Loucy (cell line): ENCODE measurements around the gene CCM2.

Experiments used
- H2AFZ ChIP-seq: fragments of 200-600 bp; sonication (generic); 2 replicates; pipeline ENCODE4 v1.6.0; 2016; ENCODE audit warnings: antibody characterized with exemption, mild to moderate bottlenecking, low read length, moderate library complexity
- H3F3A ChIP-seq: fragments of 200-600 bp; 2 replicates; pipeline ENCODE4 v1.6.0; 2016; ENCODE audit warnings: antibody characterized with exemption, low read depth, mild to moderate bottlenecking
- H3K27me3 ChIP-seq: fragments of 200-600 bp; sonication (generic); 2 replicates; pipeline ENCODE4 v1.6.1; 2014; ENCODE audit warnings: low read length, mild to moderate bottlenecking; ENCODE audit not compliant: insufficient read depth, poor library complexity, severe bottlenecking
- H3K36me3 ChIP-seq: fragments of 200-600 bp; sonication (generic); 2 replicates; pipeline ENCODE4 v1.6.1; 2016; ENCODE audit warnings: low read length; ENCODE audit not compliant: insufficient read depth
- H3K4me1 ChIP-seq: fragments of 200-600 bp; sonication (generic); 2 replicates; pipeline ENCODE4 v1.5.1; 2014; ENCODE audit warnings: low read length, mild to moderate bottlenecking; ENCODE audit not compliant: insufficient read depth, poor library complexity, severe bottlenecking
- H3K4me2 ChIP-seq: fragments of 200-600 bp; sonication (generic); 2 replicates; pipeline ENCODE4 v1.6.0; 2014; ENCODE audit warnings: antibody characterized with exemption, low read length, low read depth, mild to moderate bottlenecking; ENCODE audit not compliant: poor library complexity, severe bottlenecking
- H3K4me3 ChIP-seq: fragments of 200-600 bp; sonication (generic); 2 replicates; pipeline ENCODE4 v1.5.1; 2014; ENCODE audit warnings: low read length, mild to moderate bottlenecking, mixed read lengths; ENCODE audit not compliant: poor library complexity, severe bottlenecking
- H3K79me2 ChIP-seq: fragments of 200-600 bp; sonication (generic); 2 replicates; pipeline ENCODE4 v1.6.1; 2014; ENCODE audit warnings: low read length; ENCODE audit not compliant: insufficient read depth
- H3K9ac ChIP-seq: fragments of 200-600 bp; sonication (generic); 2 replicates; pipeline ENCODE4 v1.6.0; 2014; ENCODE audit warnings: mild to moderate bottlenecking, low read depth, low read length, moderate library complexity; ENCODE audit not compliant: poor library complexity, severe bottlenecking
- H3K9me2 ChIP-seq: fragments of 200-600 bp; sonication (generic); replicated peaks from 2 replicates; pipeline ENCODE4 v1.6.1; 2016; ENCODE audit warnings: low read depth, low read length, mixed read lengths
- H3K9me3 ChIP-seq: fragments of 200-600 bp; sonication (generic); 2 replicates; pipeline ENCODE4 v1.6.1; 2014; ENCODE audit warnings: mild to moderate bottlenecking, antibody characterized with exemption, low read length, low read depth; ENCODE audit not compliant: insufficient read depth
- H4K20me1 ChIP-seq: fragments of 200-600 bp; sonication (generic); 2 replicates; pipeline ENCODE4 v1.6.0; 2014; ENCODE audit warnings: antibody characterized with exemption, low read length, mild to moderate bottlenecking; ENCODE audit not compliant: insufficient read depth, poor library complexity, severe bottlenecking
- CTCF ChIP-seq: fragments of 200-600 bp; sonication (generic); conservative IDR thresholded peaks from 2 replicates; pipeline ENCODE4 v1.5.1; 2014; ENCODE audit warnings: mild to moderate bottlenecking, antibody characterized with exemption, low read length
- EZH2phosphoT487 ChIP-seq: fragments of 200-600 bp; IDR thresholded peaks from 2 replicates; pipeline ENCODE4 v1.6.1; 2018; ENCODE audit warnings: antibody characterized with exemption, mild to moderate bottlenecking, moderate library complexity, borderline replicate concordance

The CCM2 gene

DNA sequence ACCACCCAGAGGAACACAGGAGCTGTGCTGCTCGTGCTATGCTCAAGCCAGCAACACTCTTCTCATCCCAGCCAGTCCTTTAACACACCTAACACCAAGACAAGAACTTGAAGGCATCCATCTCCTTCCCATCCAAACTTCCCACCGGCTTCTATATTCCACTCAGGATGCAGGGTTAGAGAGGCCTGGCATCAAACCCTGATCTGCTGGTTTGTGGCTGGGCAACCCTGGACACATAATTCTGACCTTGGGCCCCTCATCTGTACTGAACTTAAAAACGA lies 15.6 kb upstream of the CCM2 start:
- no peaks in the 10 kb centered on the region for H3K9me2 ChIP-seq
- H3K9ac ChIP-seq = peak overlapping the region; percentile 93
- peaks cover 40% of the 10 kb centered on the region for H4K20me1 ChIP-seq
- H3K9me3 ChIP-seq = no peaks in the 10 kb centered on the region
- peaks cover 24% of the 10 kb centered on the region; the same call in 1 of the 2 replicates for H3F3A ChIP-seq
- H3K27me3 ChIP-seq = peaks cover 11% of the 10 kb centered on the region
- H3K79me2 ChIP-seq = peaks cover 92% of the 10 kb centered on the region
- H3K4me3 ChIP-seq = peak overlapping the region; percentile 89
- peaks cover 62% of the 10 kb centered on the region for H3K4me1 ChIP-seq
- no peak overlapping the region for H2AFZ ChIP-seq
- H3K4me2 ChIP-seq = peak overlapping the region; percentile 97
- H3K36me3 ChIP-seq = peaks cover 37% of the 10 kb centered on the region
- TF ChIP-seq EZH2phosphoT487 (no peak), CTCF (no peak)

- Histone ChIP-seq H4K20me1 (peaks cover 40% of the 10 kb centered on the region), H3K9me2 (no peaks in the 10 kb centered on the region), H2AFZ (no peak overlapping the region), H3K79me2 (peaks cover 90% of the 10 kb centered on the region), H3F3A (peaks cover 17% of the 10 kb centered on the region; the same call in 1 of the 2 replicates), H3K4me2 (peak overlapping the region; percentile 97), H3K9ac (peak overlapping the region; percentile 93), H3K9me3 (no peaks in the 10 kb centered on the region), H3K4me3 (peak overlapping the region; percentile 89), H3K4me1 (peaks cover 58% of the 10 kb centered on the region), H3K27me3 (peaks cover 11% of the 10 kb centered on the region), H3K36me3 (peaks cover 37% of the 10 kb centered on the region)
- no peak for TF ChIP-seq CTCF
- TF ChIP-seq EZH2phosphoT487 = no peak
Observed at GRCh38 chr7:44985033-44985695, 14.8 kb upstream of the CCM2 start.

GRCh38 chr7:44985900-44986217 lies 14.1 kb upstream of the CCM2 start:
- Histone ChIP-seq H3K9ac (peak overlapping the region; percentile 93), H3K9me2 (no peaks in the 10 kb centered on the region), H3K27me3 (peaks cover 11% of the 10 kb centered on the region), H2AFZ (no peak overlapping the region), H3K4me1 (peaks cover 58% of the 10 kb centered on the region), H3K4me3 (peak overlapping the region; percentile 89), H3K79me2 (peaks cover 83% of the 10 kb centered on the region), H3K4me2 (peak overlapping the region; percentile 97), H4K20me1 (peaks cover 40% of the 10 kb centered on the region), H3K9me3 (no peaks in the 10 kb centered on the region), H3K36me3 (peaks cover 37% of the 10 kb centered on the region), H3F3A (peaks cover 10% of the 10 kb centered on the region; the same call in 1 of the 2 replicates)
- TF ChIP-seq CTCF = no peak
- TF ChIP-seq EZH2phosphoT487 = no peak
